H9 (cell line): ENCODE measurements around the gene CD300LG. TPM values are rescaled to one million over a fixed set of nuclear protein-coding genes. Genes with fewer than 3 reads are reported as not detected.

Experiments
- DNase-seq: peaks from one replicate; pipeline ENCODE4 v3.0.0-alpha.2; 2017
- H2AFZ ChIP-seq: one replicate; pipeline ENCODE4 v1.6.1; 2013; ENCODE audit warnings: mild to moderate bottlenecking, low read length, control low read depth, moderate library complexity
- H2AK5ac ChIP-seq: 2 replicates; pipeline ENCODE4 v1.6.1; 2013; ENCODE audit warnings: low read length, control low read depth, mixed read lengths; ENCODE audit not compliant: insufficient read length
- H2BK120ac ChIP-seq: one replicate; pipeline ENCODE4 v1.6.1; 2013; ENCODE audit warnings: low read depth, mild to moderate bottlenecking, low read length, control low read depth, inconsistent platforms; ENCODE audit not compliant: poor library complexity, severe bottlenecking
- H2BK12ac ChIP-seq: 2 replicates; pipeline ENCODE4 v1.6.1; 2013; ENCODE audit warnings: low read length, control low read depth, mixed read lengths, low read depth; ENCODE audit not compliant: insufficient read length
- H2BK15ac ChIP-seq: 2 replicates; pipeline ENCODE4 v1.6.1; 2013; ENCODE audit warnings: low read depth, low read length, control low read depth
- H2BK20ac ChIP-seq: one replicate; pipeline ENCODE4 v1.6.1; 2013; ENCODE audit warnings: low read depth, mild to moderate bottlenecking, low read length, control low read depth, inconsistent platforms; ENCODE audit not compliant: poor library complexity, severe bottlenecking
- H2BK5ac ChIP-seq: 2 replicates; pipeline ENCODE4 v1.6.1; 2013; ENCODE audit warnings: low read length, control low read depth, mixed read lengths; ENCODE audit not compliant: insufficient read length
- H3K14ac ChIP-seq: 2 replicates; pipeline ENCODE4 v1.6.1; 2013; ENCODE audit warnings: low read length, control low read depth; ENCODE audit not compliant: insufficient read depth
- H3K18ac ChIP-seq: 2 replicates; pipeline ENCODE4 v1.6.1; 2013; ENCODE audit warnings: low read depth, mild to moderate bottlenecking, mixed read lengths, low read length, control low read depth; ENCODE audit not compliant: insufficient read length
- H3K23ac ChIP-seq: 2 replicates; pipeline ENCODE4 v1.6.1; 2013; ENCODE audit warnings: low read length, control low read depth, mixed read lengths, low read depth; ENCODE audit not compliant: insufficient read length
- H3K23me2 ChIP-seq: 2 replicates; pipeline ENCODE4 v1.6.1; 2013; ENCODE audit warnings: low read depth, mild to moderate bottlenecking, mixed read lengths, low read length, control low read depth; ENCODE audit not compliant: insufficient read length, poor library complexity, severe bottlenecking
- H3K27ac ChIP-seq: 2 replicates; pipeline ENCODE4 v1.5.1; 2013; ENCODE audit warnings: low read length, control low read depth, mixed read lengths, low read depth; ENCODE audit not compliant: insufficient read length
- H3K27me3 ChIP-seq: 2 replicates; pipeline ENCODE4 v1.6.1; 2013; ENCODE audit warnings: low read length, control low read depth, inconsistent platforms; ENCODE audit not compliant: insufficient read depth
- H3K4ac ChIP-seq: 2 replicates; pipeline ENCODE4 v1.6.1; 2013; ENCODE audit warnings: low read depth, mild to moderate bottlenecking, control low read depth, inconsistent platforms, low read length, moderate library complexity
- H3K4me1 ChIP-seq: 2 replicates; pipeline ENCODE4 v1.6.1; 2013; ENCODE audit warnings: low read length, control low read depth, inconsistent platforms; ENCODE audit not compliant: insufficient read depth
- H3K4me2 ChIP-seq: 2 replicates; pipeline ENCODE4 v1.6.1; 2013; ENCODE audit warnings: low read length, control low read depth, mixed read lengths; ENCODE audit not compliant: insufficient read length, insufficient read depth
- H3K56ac ChIP-seq: 2 replicates; pipeline ENCODE4 v1.6.1; 2013; ENCODE audit warnings: low read depth, mild to moderate bottlenecking, mixed read lengths, low read length, control low read depth; ENCODE audit not compliant: insufficient read length
- H3K79me1 ChIP-seq: 2 replicates; pipeline ENCODE4 v1.6.1; 2013; ENCODE audit warnings: low read depth, mild to moderate bottlenecking, moderate library complexity, low read length, control low read depth, inconsistent platforms; ENCODE audit not compliant: insufficient read depth, poor library complexity, severe bottlenecking
- H3K79me2 ChIP-seq: 2 replicates; pipeline ENCODE4 v1.6.1; 2013; ENCODE audit warnings: low read length, control low read depth, inconsistent platforms; ENCODE audit not compliant: insufficient read depth
- H3K9ac ChIP-seq: 2 replicates; pipeline ENCODE4 v1.6.1; 2013; ENCODE audit warnings: low read length, control low read depth, mixed read lengths; ENCODE audit not compliant: insufficient read length; ENCODE audit errors: extremely low read depth
- H3K9me3 ChIP-seq: one replicate; pipeline ENCODE4 v1.6.1; 2013; ENCODE audit warnings: low read depth, low read length, inconsistent platforms; ENCODE audit not compliant: control insufficient read depth
- H3T11ph ChIP-seq: one replicate; pipeline ENCODE4 v1.6.1; 2013; ENCODE audit warnings: mild to moderate bottlenecking, low read length, control low read depth, inconsistent platforms
- H4K20me1 ChIP-seq: one replicate; pipeline ENCODE4 v1.6.1; 2013; ENCODE audit not compliant: control insufficient read depth, insufficient read length, insufficient read depth
- H4K5ac ChIP-seq: 2 replicates; pipeline ENCODE4 v1.6.1; 2013; ENCODE audit warnings: low read depth, mild to moderate bottlenecking, mixed read lengths, low read length, control low read depth; ENCODE audit not compliant: insufficient read length
- H4K8ac ChIP-seq: replicated peaks from 2 replicates; pipeline ENCODE4 v1.6.1; 2013; ENCODE audit warnings: low read length, control low read depth, mixed read lengths, low read depth; ENCODE audit not compliant: insufficient read length
- H4K91ac ChIP-seq: 2 replicates; pipeline ENCODE4 v1.6.1; 2013; ENCODE audit warnings: low read depth, mild to moderate bottlenecking, moderate library complexity, mixed read lengths, low read length, control low read depth; ENCODE audit not compliant: insufficient read length
- H3K27ac Mint-ChIP-seq, 3 experiments: 2 replicates in 2 of 3; 3 replicates in 1 of 3; pipeline ENCODE4 v1.8.0; 2020 to 2021; ENCODE audit warnings: mixed read lengths in 3 of 3, mild to moderate bottlenecking in 1 of 3, moderate library complexity in 1 of 3
- H3K27me3 Mint-ChIP-seq: 2 replicates; pipeline ENCODE4 v1.8.0; 2021; ENCODE audit warnings: low read depth, mild to moderate bottlenecking, moderate library complexity, mixed read lengths
- H3K36me3 Mint-ChIP-seq, 3 experiments: 2 replicates in 2 of 3; 3 replicates in 1 of 3; pipeline ENCODE4 v1.8.0; 2020 to 2021; ENCODE audit warnings: low read depth in 3 of 3, mixed read lengths in 3 of 3; ENCODE audit not compliant: insufficient read depth in 1 of 3
- H3K4me1 Mint-ChIP-seq, 2 experiments: 2 replicates each; pipeline ENCODE4 v1.8.0; 2020; ENCODE audit warnings: mixed read lengths in 2 of 2
- H3K4me3 Mint-ChIP-seq, 2 experiments: 2 replicates in 1 of 2; 3 replicates in 1 of 2; pipeline ENCODE4 v1.8.0; 2020 to 2021; ENCODE audit warnings: mild to moderate bottlenecking in 2 of 2, mixed read lengths in 2 of 2, moderate library complexity in 1 of 2
- H3K9me3 Mint-ChIP-seq, 2 experiments: 2 replicates in 1 of 2; 3 replicates in 1 of 2; pipeline ENCODE4 v1.8.0; 2020; ENCODE audit warnings: mild to moderate bottlenecking in 2 of 2, mixed read lengths in 2 of 2, moderate library complexity in 1 of 2
- CTCF ChIP-seq: fragments of 200-600 bp; sonication (generic); conservative IDR thresholded peaks from 3 replicates; pipeline ENCODE4 v1.8.0; 2021; ENCODE audit warnings: antibody characterized with exemption, mild to moderate bottlenecking
- WGBS: extraction: QIAGEN DNeasy Blood & Tissue Kit; methylation state at CpG from one replicate; pipeline ENCODE4 v1.1.7; 2013; ENCODE audit warnings: missing lambda C conversion rate, low lambda C conversion rate, mixed read lengths; ENCODE audit not compliant: insufficient read length; ENCODE audit errors: extremely low coverage; 5-methylcytosine and 5-hydroxymethylcytosine counted together
- total RNA-seq: library from RNA; stranded (reverse); gene quantifications from 2 replicates; pipeline ENCODE4 v1.2.1, GENCODE V29; 2021

Gene CD300LG
- total RNA-seq, 1 experiment from 2014 or later: not detected

- Histone ChIP-seq H3K79me1 (no peaks in the 10 kb centered on the region), H2AFZ (no peak overlapping the region), H4K8ac (no peak overlapping the region), H3T11ph (no peak overlapping the region), H4K5ac (no peak overlapping the region), H3K23me2 (no peaks in the 10 kb centered on the region), H3K27me3 (no peaks in the 10 kb centered on the region), H2BK15ac (no peak overlapping the region), H3K18ac (no peak overlapping the region), H3K4me2 (no peak overlapping the region), H3K4me1 (no peaks in the 10 kb centered on the region), H3K27ac (no peak overlapping the region), H3K79me2 (no peaks in the 10 kb centered on the region), H3K9ac (no peak overlapping the region), H4K20me1 (no peaks in the 10 kb centered on the region), H4K91ac (no peak overlapping the region), H3K56ac (no peak overlapping the region), H2BK20ac (no peak overlapping the region), H2BK12ac (no peak overlapping the region), H2BK5ac (no peak overlapping the region), H3K14ac (no peak overlapping the region), H3K23ac (no peak overlapping the region), H3K4ac (no peak overlapping the region), H3K9me3 (no peaks in the 10 kb centered on the region), H2AK5ac (no peak overlapping the region), H2BK120ac (no peak overlapping the region)
- H3K27ac Mint-ChIP-seq: no peak overlapping the region
- no peak overlapping the region for H3K4me3 Mint-ChIP-seq
- no peaks in the 10 kb centered on the region for H3K9me3 Mint-ChIP-seq
- peaks cover 3% of the 10 kb centered on the region in 2 experiments for H3K4me1 Mint-ChIP-seq
- no peak for DNase-seq
- no peak for TF ChIP-seq CTCF
- peaks cover 0 to 7% (median 0%) of the 10 kb centered on the region in 3 experiments; a peak in 4 of 7 replicates for H3K36me3 Mint-ChIP-seq
- H3K27me3 Mint-ChIP-seq: no peaks in the 10 kb centered on the region
- WGBS: no CpG with 5 or more reads among the region's 5 CpGs
These were observed 28.0 kb upstream of the CD300LG start for GRCh38 chr17:43818966-43819365.
